MCF 10A (cell line): ENCODE results near the gene PRRC2B. TPM values are rescaled to one million over a fixed set of nuclear protein-coding genes. Genes with fewer than 3 reads are reported as not detected.

Experiments
- BruUV-seq: library from RNA; stranded (reverse); fragments of 400-500 nt; replicated peaks from 2 replicates; lab custom pipeline; 2021; lab: Mats Ljungman, UMichigan
- CTCF ChIA-PET: fragments of 300-600 bp; sonication (Branson Sonifier 250); formaldehyde crosslinking; extraction: SDS; loops from one replicate; lab custom pipeline; 2021; ENCODE audit warnings: antibody characterized with exemption, inconsistent platforms; lab: Yijun Ruan, JAX
- POLR2A ChIA-PET: fragments of 300-600, 350-650 bp; sonication (Branson Sonifier 250); formaldehyde crosslinking; extraction: SDS; loops from one replicate; lab custom pipeline; 2020; ENCODE audit warnings: antibody characterized with exemption, inconsistent platforms; lab: Yijun Ruan, JAX
- DNase-seq: peaks from one replicate; pipeline ENCODE4 v3.0.0-alpha.2; 2018; ENCODE audit not compliant: unreplicated experiment
- H3K27ac Mint-ChIP-seq: one replicate; pipeline ENCODE4 v1.8.0; 2022; ENCODE audit warnings: mild to moderate bottlenecking, low read depth, mixed read lengths; ENCODE audit not compliant: unreplicated experiment
- H3K27me3 Mint-ChIP-seq: one replicate; pipeline ENCODE4 v1.8.0; 2022; ENCODE audit warnings: mixed read lengths; ENCODE audit not compliant: insufficient read depth, unreplicated experiment
- H3K36me3 Mint-ChIP-seq: one replicate; pipeline ENCODE4 v1.8.0; 2022; ENCODE audit warnings: mild to moderate bottlenecking, moderate library complexity, mixed read lengths; ENCODE audit not compliant: insufficient read depth, unreplicated experiment
- H3K4me1 Mint-ChIP-seq: one replicate; pipeline ENCODE4 v1.8.0; 2022; ENCODE audit warnings: mixed read lengths; ENCODE audit not compliant: insufficient read depth, unreplicated experiment
- H3K4me3 Mint-ChIP-seq: one replicate; pipeline ENCODE4 v1.8.0; 2022; ENCODE audit warnings: mild to moderate bottlenecking, moderate library complexity, mixed read lengths; ENCODE audit not compliant: unreplicated experiment
- H3K9me3 Mint-ChIP-seq: one replicate; pipeline ENCODE4 v1.8.0; 2022; ENCODE audit warnings: mixed read lengths; ENCODE audit not compliant: unreplicated experiment
- CTCF ChIP-seq: fragments of 200-600 bp; IDR thresholded peaks from one replicate; pipeline ENCODE4 v1.8.0; 2022; ENCODE audit warnings: antibody characterized with exemption, mild to moderate bottlenecking; ENCODE audit not compliant: unreplicated experiment
- intact Hi-C: fragments of 100-400 bp; cut with micrococcal nuclease; formaldehyde crosslinking; loops from 2 replicates; pipeline ENCODE4 v1.14.1; 2022
- total RNA-seq: library from RNA; stranded (reverse); gene quantifications from 2 replicates; pipeline ENCODE4 v1.2.3, GENCODE V29; 2022

The PRRC2B gene
- total RNA-seq, 1 experiment from 2014 or later = 186 TPM

DNA sequence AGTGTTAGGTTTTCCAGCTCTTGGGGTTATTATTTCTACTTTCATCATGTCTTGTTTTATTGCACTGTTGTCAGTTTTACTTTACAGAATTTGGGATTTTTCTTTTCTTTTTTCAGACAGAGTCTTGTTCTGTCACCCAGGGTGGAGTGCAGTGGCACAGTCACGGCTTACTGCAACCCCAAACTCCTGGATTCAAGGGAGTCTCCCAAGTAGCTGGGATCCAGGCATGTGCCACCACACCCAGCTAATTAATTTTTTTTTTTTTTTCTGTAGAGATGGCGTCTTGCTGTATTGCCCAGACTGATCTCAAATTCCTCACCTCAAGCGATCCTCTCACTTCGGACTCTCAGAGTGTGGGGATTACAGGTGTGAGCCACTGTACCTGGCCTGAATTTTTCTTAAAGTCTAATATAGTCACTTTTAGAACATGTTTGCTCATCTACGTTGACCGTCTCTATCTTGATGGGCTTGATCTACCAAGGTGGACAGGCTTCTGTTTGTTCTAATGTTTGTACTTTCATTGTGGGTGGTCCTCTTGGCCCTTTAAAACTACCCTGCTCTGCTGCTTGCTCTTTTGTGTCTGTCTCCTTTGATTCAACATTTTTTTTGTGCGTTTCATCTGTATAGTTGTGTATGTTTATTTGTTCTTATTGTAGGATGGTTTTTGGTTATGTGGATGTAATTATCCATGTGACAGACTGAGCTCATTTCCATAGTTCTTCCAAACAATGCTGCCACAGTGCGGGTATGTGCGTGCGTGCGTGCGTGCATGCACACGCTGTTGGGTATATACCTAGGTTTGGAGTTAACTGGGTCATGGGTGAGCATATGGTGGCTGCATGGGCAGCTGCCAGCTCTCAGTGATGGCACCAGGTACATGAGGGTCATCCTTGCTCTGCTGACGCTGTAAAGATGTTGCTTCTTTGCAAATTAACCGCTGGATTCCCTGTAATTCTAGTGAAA lies 18.1 kb downstream of the PRRC2B start:
- no peak for DNase-seq
- TSS peak; percentile 17 for BruUV-seq
- ChIA-PET CTCF (interaction anchor here (0.6 to 1.7 kb wide), 7 partner anchors 13 to 1169 kb away, joined by 3 to 7 read pairs (median 4); no protein-coding TSS in a partner anchor), POLR2A (interaction anchor here (0.6 to 1.6 kb wide), 5 partner anchors 9 to 17 kb away, joined by 3 to 7 read pairs (median 3); no protein-coding TSS in a partner anchor)
- H3K9me3 Mint-ChIP-seq = no peaks in the 10 kb centered on the region
- H3K27me3 Mint-ChIP-seq = no peaks in the 10 kb centered on the region
- intact Hi-C loops = no loop called here
- peaks cover 51% of the 10 kb centered on the region for H3K4me1 Mint-ChIP-seq
- TF ChIP-seq CTCF = no peak
- H3K4me3 Mint-ChIP-seq = no peak overlapping the region
- peak overlapping the region; percentile 68 for H3K27ac Mint-ChIP-seq
- H3K36me3 Mint-ChIP-seq = peaks cover 28% of the 10 kb centered on the region

DNA sequence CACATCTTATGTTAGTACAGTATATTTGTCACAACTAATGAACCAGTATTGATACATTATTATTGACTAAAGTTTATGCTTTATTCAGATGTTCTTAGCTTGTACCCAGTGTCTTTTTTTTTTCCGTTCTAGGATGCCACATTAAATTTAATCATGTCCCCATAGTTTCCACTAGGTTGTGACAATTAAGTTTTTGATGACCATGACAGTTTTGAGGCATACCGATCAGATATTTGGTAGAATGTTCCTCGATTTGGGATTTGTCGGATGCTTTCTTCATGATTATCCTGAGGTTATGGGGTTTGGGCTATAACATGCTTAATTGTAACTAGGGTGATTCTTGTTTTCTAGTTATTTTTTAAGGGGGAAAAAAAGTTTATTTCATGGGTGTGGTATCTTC lies 22.6 kb downstream of the PRRC2B start:
- no peak overlapping the region for H3K27ac Mint-ChIP-seq
- ChIA-PET CTCF (interaction anchor here (0.6 to 0.7 kb wide), 2 partner anchors 66 to 234 kb away, joined by 3 to 4 read pairs; no protein-coding TSS in a partner anchor), POLR2A (no interaction called here)
- no peak for TF ChIP-seq CTCF
- DNase-seq = no peak
- no TSS peak for BruUV-seq
- H3K27me3 Mint-ChIP-seq = no peaks in the 10 kb centered on the region
- H3K36me3 Mint-ChIP-seq = peaks cover 23% of the 10 kb centered on the region
- intact Hi-C loops = no loop called here
- H3K4me1 Mint-ChIP-seq = peaks cover 67% of the 10 kb centered on the region
- H3K9me3 Mint-ChIP-seq = no peaks in the 10 kb centered on the region
- no peak overlapping the region for H3K4me3 Mint-ChIP-seq

GRCh38 chr9:131417264-131418142 lies 23.6 kb downstream of the PRRC2B start:
- POLR2A ChIA-PET = interaction anchor here (1.1 to 1.5 kb wide), 4 partner anchors 10 to 44 kb away, joined by 4 to 11 read pairs (median 8); no protein-coding TSS in a partner anchor
- peak overlapping the region; percentile 83 for H3K27ac Mint-ChIP-seq
- no peak for TF ChIP-seq CTCF
- CTCF ChIA-PET = interaction anchor here (1.1 kb wide), 1 partner anchor 50 kb away, joined by 4 read pairs; no protein-coding TSS in a partner anchor
- no TSS peak for BruUV-seq
- no peaks in the 10 kb centered on the region for H3K9me3 Mint-ChIP-seq
- DNase-seq = no peak
- peaks cover 64% of the 10 kb centered on the region for H3K4me1 Mint-ChIP-seq
- intact Hi-C loops = no loop called here
- peak overlapping the region; percentile 6 for H3K4me3 Mint-ChIP-seq
- no peaks in the 10 kb centered on the region for H3K27me3 Mint-ChIP-seq
- peaks cover 18% of the 10 kb centered on the region for H3K36me3 Mint-ChIP-seq
